GM19099 (cell line): Measurements from ENCODE around the gene COG6.

Experiments
- POLR2A ChIP-seq: IDR thresholded peaks from 3 replicates; pipeline ENCODE4 v1.6.1; 2011; ENCODE audit warnings: low read depth; ENCODE audit not compliant: insufficient read length; ENCODE audit errors: extremely low read depth

COG6 gene

GRCh38 chr13:39655569-39656324, at the start of gene COG6:
TSS of gene COG6 (plus strand) at chr13:39655662. CDS start at chr13:39655727, 65 bp downstream.
- peak; percentile 73 for TF ChIP-seq POLR2A

- TF ChIP-seq POLR2A: no peak
Observed at GRCh38 chr13:39605677-39606320, 49.7 kb upstream of the COG6 start.

- TF ChIP-seq POLR2A: no peak
Observed at GRCh38 chr13:39607876-39608275, 47.6 kb upstream of the COG6 start.

- no peak for TF ChIP-seq POLR2A
Observed at GRCh38 chr13:39612023-39612637, 43.3 kb upstream of the COG6 start.

GRCh38 chr13:39616087-39616694, 39.3 kb upstream of the COG6 start:
- TF ChIP-seq POLR2A: no peak

GRCh38 chr13:39618561-39618960, 36.9 kb upstream of the COG6 start:
- no peak for TF ChIP-seq POLR2A

GRCh38 chr13:39623466-39623865, 32.0 kb upstream of the COG6 start:
- TF ChIP-seq POLR2A: no peak

GRCh38 chr13:39631307-39631706, 24.2 kb upstream of the COG6 start:
- no peak for TF ChIP-seq POLR2A

GRCh38 chr13:39632994-39633393, 22.5 kb upstream of the COG6 start:
- no peak for TF ChIP-seq POLR2A

- TF ChIP-seq POLR2A: no peak
Observed at GRCh38 chr13:39635564-39635963, 19.9 kb upstream of the COG6 start.

- TF ChIP-seq POLR2A: no peak
Observed at GRCh38 chr13:39637890-39638289, 17.6 kb upstream of the COG6 start.

GRCh38 chr13:39641645-39642044, 13.8 kb upstream of the COG6 start:
- no peak for TF ChIP-seq POLR2A

- no peak for TF ChIP-seq POLR2A
Observed at GRCh38 chr13:39646122-39646521, 9.3 kb upstream of the COG6 start.

- TF ChIP-seq POLR2A: no peak
Observed at GRCh38 chr13:39655041-39655568, 357 bp upstream of the COG6 start.

GRCh38 chr13:39656325-39656677, 839 bp downstream of the COG6 start:
- no peak for TF ChIP-seq POLR2A
